Keratinocyte (primary cell): ENCODE measurements around the gene TTC8.

Source experiments
- EZH2 ChIP-seq: IDR thresholded peaks from one replicate; pipeline ENCODE4 v1.6.1; 2012; ENCODE audit warnings: inconsistent platforms, mild to moderate bottlenecking, low read length, moderate library complexity
- TF ChIP-seq, protein P1 (sequence below), 3 experiments: IDR thresholded peaks in 1 of 3; conservative IDR thresholded peaks in 1 of 3; optimal IDR thresholded peaks in 1 of 3; 2 replicates in 2 of 3; 3 replicates in 1 of 3; pipeline versions ENCODE3 to v1.5.1; 2011; ENCODE audit warnings: low read length in 3 of 3, mild to moderate bottlenecking in 3 of 3, moderate library complexity in 2 of 3, control low read depth in 1 of 3, inconsistent platforms in 1 of 3; ENCODE audit not compliant: insufficient read depth in 2 of 3; ENCODE audit errors: extremely low read depth in 1 of 3

DNA sequence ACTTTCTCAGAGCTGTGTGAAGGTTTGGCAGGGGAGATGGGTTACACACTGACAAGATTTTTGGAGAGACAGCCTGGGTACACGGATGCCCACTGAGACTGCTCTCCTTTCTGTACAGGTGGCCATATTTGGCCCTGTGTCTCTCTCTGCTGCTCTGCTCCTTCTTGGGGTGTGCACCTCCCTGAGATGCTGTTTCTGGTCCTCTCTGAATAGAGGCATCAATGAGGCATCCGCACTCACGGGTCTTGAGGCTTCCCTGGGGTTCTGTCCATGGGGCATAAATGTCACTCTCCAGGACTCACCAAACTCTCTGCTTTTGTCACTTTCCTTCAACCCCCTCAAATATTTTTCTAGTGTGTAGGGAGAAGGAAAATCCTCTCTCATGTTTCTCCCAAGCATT, 77.5 kb downstream of the TTC8 start:
- TF ChIP-seq, protein P1, sequence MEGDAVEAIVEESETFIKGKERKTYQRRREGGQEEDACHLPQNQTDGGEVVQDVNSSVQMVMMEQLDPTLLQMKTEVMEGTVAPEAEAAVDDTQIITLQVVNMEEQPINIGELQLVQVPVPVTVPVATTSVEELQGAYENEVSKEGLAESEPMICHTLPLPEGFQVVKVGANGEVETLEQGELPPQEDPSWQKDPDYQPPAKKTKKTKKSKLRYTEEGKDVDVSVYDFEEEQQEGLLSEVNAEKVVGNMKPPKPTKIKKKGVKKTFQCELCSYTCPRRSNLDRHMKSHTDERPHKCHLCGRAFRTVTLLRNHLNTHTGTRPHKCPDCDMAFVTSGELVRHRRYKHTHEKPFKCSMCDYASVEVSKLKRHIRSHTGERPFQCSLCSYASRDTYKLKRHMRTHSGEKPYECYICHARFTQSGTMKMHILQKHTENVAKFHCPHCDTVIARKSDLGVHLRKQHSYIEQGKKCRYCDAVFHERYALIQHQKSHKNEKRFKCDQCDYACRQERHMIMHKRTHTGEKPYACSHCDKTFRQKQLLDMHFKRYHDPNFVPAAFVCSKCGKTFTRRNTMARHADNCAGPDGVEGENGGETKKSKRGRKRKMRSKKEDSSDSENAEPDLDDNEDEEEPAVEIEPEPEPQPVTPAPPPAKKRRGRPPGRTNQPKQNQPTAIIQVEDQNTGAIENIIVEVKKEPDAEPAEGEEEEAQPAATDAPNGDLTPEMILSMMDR (optimal IDR thresholded peaks at IDR 0.05 in 1 of 3, IDR thresholded peaks at IDR 0.05 in 1 of 3, conservative IDR thresholded peaks at IDR 0.05 in 1 of 3; ENCODE audit: extremely low read depth in 1 of 3, insufficient read depth in 2 of 3, low read length in 3 of 3): no peak
- TF ChIP-seq EZH2: no peak
